Mucosa of stomach (tissue), 1 donor: ENCODE measurements around the gene OR6C68.

Experiments
- H3K27me3 ChIP-seq: one replicate; pipeline ENCODE4 v1.7.0; 2013; ENCODE audit warnings: mild to moderate bottlenecking, low read length; ENCODE audit not compliant: control insufficient read depth, insufficient read depth
- H3K36me3 ChIP-seq: one replicate; pipeline ENCODE4 v1.7.0; 2013; ENCODE audit warnings: low read length; ENCODE audit not compliant: control insufficient read depth, insufficient read depth
- H3K4me1 ChIP-seq: one replicate; pipeline ENCODE4 v1.7.0; 2013; ENCODE audit warnings: mild to moderate bottlenecking, low read length; ENCODE audit not compliant: control insufficient read depth, insufficient read depth
- H3K4me3 ChIP-seq: one replicate; pipeline ENCODE4 v1.7.0; 2013; ENCODE audit warnings: low read length
- H3K9ac ChIP-seq: one replicate; pipeline ENCODE4 v1.7.0; 2013; ENCODE audit warnings: mild to moderate bottlenecking, low read length, moderate library complexity
- H3K9me3 ChIP-seq: one replicate; pipeline ENCODE4 v1.7.0; 2013; ENCODE audit warnings: mild to moderate bottlenecking, low read length, moderate library complexity; ENCODE audit not compliant: control insufficient read depth
- donor health status: Pancreatic carcinoma.

The OR6C68 gene

GRCh38 chr12:55495490-55495889 is 3.3 kb downstream of the OR6C68 start:
- Histone ChIP-seq H3K4me3 (no peak overlapping the region), H3K36me3 (no peaks in the 10 kb centered on the region), H3K9ac (no peak overlapping the region), H3K27me3 (no peaks in the 10 kb centered on the region), H3K9me3 (no peaks in the 10 kb centered on the region), H3K4me1 (peaks cover 8% of the 10 kb centered on the region)

- H3K27me3 ChIP-seq, result no peaks in the 10 kb centered on the region
- H3K4me1 ChIP-seq, result peaks cover 8% of the 10 kb centered on the region
- H3K4me3 ChIP-seq, result no peak overlapping the region
- no peak overlapping the region for H3K9ac ChIP-seq
- H3K9me3 ChIP-seq, result no peaks in the 10 kb centered on the region
- no peaks in the 10 kb centered on the region for H3K36me3 ChIP-seq
Measured at GRCh38 chr12:55499231-55499630, 7.1 kb downstream of the OR6C68 start.

GRCh38 chr12:55499810-55500252 is 7.7 kb downstream of the OR6C68 start:
- Histone ChIP-seq H3K4me1 (peaks cover 8% of the 10 kb centered on the region), H3K9me3 (no peaks in the 10 kb centered on the region), H3K27me3 (no peaks in the 10 kb centered on the region), H3K9ac (no peak overlapping the region), H3K4me3 (no peak overlapping the region), H3K36me3 (no peaks in the 10 kb centered on the region)

GRCh38 chr12:55501601-55502000 is 9.4 kb downstream of the OR6C68 start:
- no peak overlapping the region for H3K9ac ChIP-seq
- no peak overlapping the region for H3K4me3 ChIP-seq
- H3K9me3 ChIP-seq, result no peaks in the 10 kb centered on the region
- H3K36me3 ChIP-seq, result no peaks in the 10 kb centered on the region
- no peaks in the 10 kb centered on the region for H3K27me3 ChIP-seq
- peaks cover 8% of the 10 kb centered on the region for H3K4me1 ChIP-seq

- Histone ChIP-seq H3K9ac (no peak overlapping the region), H3K27me3 (no peaks in the 10 kb centered on the region), H3K4me1 (no peaks in the 10 kb centered on the region)
Measured at GRCh38 chr12:55515696-55516095, 23.5 kb downstream of the OR6C68 start.

GRCh38 chr12:55516391-55516790 is 24.2 kb downstream of the OR6C68 start:
- H3K9ac ChIP-seq, result no peak overlapping the region
- H3K27me3 ChIP-seq, result no peaks in the 10 kb centered on the region
- H3K36me3 ChIP-seq, result no peaks in the 10 kb centered on the region
- H3K9me3 ChIP-seq, result no peaks in the 10 kb centered on the region
- no peaks in the 10 kb centered on the region for H3K4me1 ChIP-seq
- no peak overlapping the region for H3K4me3 ChIP-seq

More at GRCh38 chr12:55515696-55516095, 23.5 kb downstream of the OR6C68 start:
- no peaks in the 10 kb centered on the region for H3K36me3 ChIP-seq
- no peak overlapping the region for H3K4me3 ChIP-seq
- no peaks in the 10 kb centered on the region for H3K9me3 ChIP-seq
